Prostate gland (tissue), 2 donors: ENCODE data around the gene TSPAN7. TPM values are rescaled to one million over a fixed set of nuclear protein-coding genes. Genes with fewer than 3 reads are reported as not detected.

Experiments used
- DNase-seq: peaks from one replicate; pipeline ENCODE4 v3.0.0-alpha.2; 2019; ENCODE audit warnings: low spot score
- H3K27ac ChIP-seq, 2 donors: fragments of 200-600 bp; sonication (generic); 2 replicates each; pipeline ENCODE4 v1.5.1; 2017 to 2019
- H3K27me3 ChIP-seq: fragments of 200-600 bp; sonication (generic); replicated peaks from 2 replicates; pipeline ENCODE4 v1.5.1; 2019; ENCODE audit not compliant: insufficient read depth
- H3K36me3 ChIP-seq, 2 donors: fragments of 200-600 bp; sonication (generic); 1 replicate in 1 of 2; 2 replicates in 1 of 2; pipeline versions ENCODE4 v1.5.1 to v1.8.1; 2017 to 2019
- H3K4me1 ChIP-seq: fragments of 200-600 bp; sonication (generic); replicated peaks from 2 replicates; pipeline ENCODE4 v1.5.1; 2019
- H3K4me3 ChIP-seq, 2 donors: fragments of 200-600 bp; sonication (generic); 2 replicates each; pipeline ENCODE4 v1.5.1; 2017 to 2019
- H3K9me3 ChIP-seq: fragments of 200-600 bp; sonication (generic); 2 replicates; pipeline ENCODE4 v1.5.1; 2017
- POLR2A ChIP-seq: fragments of 450-650 bp; IDR thresholded peaks from one replicate; pipeline ENCODE4 v1.6.1; 2016; ENCODE audit warnings: antibody characterized with exemption, mild to moderate bottlenecking
- POLR2AphosphoS5 ChIP-seq: sonication (generic); formaldehyde crosslinking; IDR thresholded peaks from one replicate; pipeline ENCODE4 v1.6.1; 2017; ENCODE audit warnings: antibody characterized with exemption
- WGBS: methylation state at CpG from one replicate; pipeline ENCODE4 v1.1.5; 2018; 5-methylcytosine and 5-hydroxymethylcytosine counted together
- intact Hi-C: fragments of 100-400 bp; cut with DNase I; formaldehyde crosslinking; loops from one replicate; pipeline ENCODE4 v1.14.2; 2022
- total RNA-seq, 2 donors: library from RNA; depleted of rRNA; stranded (reverse); fragments of >200 nt; gene quantifications; one replicate each; pipeline ENCODE4 v1.1.0, GENCODE V29; 2016
- TF ChIP-seq, protein P1 (sequence below), 4 experiments: fragments of 200-600 bp in 2 of 4; fragments of 450-650 bp in 2 of 4; sonication (generic) in 2 of 4; IDR thresholded peaks; 1 replicate in 3 of 4; 2 replicates in 1 of 4; pipeline ENCODE4 v1.5.1; 2016 to 2019; ENCODE audit warnings: antibody characterized with exemption in 4 of 4, mild to moderate bottlenecking in 2 of 4, moderate library complexity in 2 of 4

TSPAN7 gene
- total RNA-seq, 2 donors from 2014 or later: 11.4 to 16.4 TPM

DNA sequence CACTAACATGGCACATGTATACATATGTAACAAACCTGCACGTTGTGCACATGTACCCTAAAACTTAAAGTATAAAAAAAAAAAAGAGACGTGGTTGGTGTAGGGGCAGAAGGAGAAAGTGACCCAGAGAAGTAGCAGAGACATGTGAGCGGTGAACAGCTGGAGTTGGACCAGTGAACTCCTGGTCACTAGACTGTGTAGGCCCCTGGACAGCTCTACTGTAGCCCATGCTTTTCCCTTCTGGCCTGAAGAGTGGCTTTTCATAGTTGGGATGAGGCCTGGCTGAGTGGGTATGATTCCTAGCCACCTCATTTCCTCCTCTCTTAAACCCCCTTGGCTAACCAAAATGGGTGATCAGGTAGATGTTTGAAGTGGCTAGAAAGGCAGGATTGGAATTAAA lies 16.4 kb downstream of the TSPAN7 start:
- no peak for TF ChIP-seq POLR2AphosphoS5
- TF ChIP-seq POLR2A: no peak
- TF ChIP-seq, protein P1, sequence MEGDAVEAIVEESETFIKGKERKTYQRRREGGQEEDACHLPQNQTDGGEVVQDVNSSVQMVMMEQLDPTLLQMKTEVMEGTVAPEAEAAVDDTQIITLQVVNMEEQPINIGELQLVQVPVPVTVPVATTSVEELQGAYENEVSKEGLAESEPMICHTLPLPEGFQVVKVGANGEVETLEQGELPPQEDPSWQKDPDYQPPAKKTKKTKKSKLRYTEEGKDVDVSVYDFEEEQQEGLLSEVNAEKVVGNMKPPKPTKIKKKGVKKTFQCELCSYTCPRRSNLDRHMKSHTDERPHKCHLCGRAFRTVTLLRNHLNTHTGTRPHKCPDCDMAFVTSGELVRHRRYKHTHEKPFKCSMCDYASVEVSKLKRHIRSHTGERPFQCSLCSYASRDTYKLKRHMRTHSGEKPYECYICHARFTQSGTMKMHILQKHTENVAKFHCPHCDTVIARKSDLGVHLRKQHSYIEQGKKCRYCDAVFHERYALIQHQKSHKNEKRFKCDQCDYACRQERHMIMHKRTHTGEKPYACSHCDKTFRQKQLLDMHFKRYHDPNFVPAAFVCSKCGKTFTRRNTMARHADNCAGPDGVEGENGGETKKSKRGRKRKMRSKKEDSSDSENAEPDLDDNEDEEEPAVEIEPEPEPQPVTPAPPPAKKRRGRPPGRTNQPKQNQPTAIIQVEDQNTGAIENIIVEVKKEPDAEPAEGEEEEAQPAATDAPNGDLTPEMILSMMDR (IDR thresholded peaks at IDR 0.05): no peak
- intact Hi-C loops: no loop called here
- H3K4me1 ChIP-seq: no peaks in the 10 kb centered on the region
- no peaks in the 10 kb centered on the region for H3K27me3 ChIP-seq
- no peak overlapping the region for H3K4me3 ChIP-seq
- H3K36me3 ChIP-seq: no peaks in the 10 kb centered on the region
- no peak for DNase-seq
- 93% methylated on average over 3 of the region's 3 CpGs for WGBS
- H3K27ac ChIP-seq: no peak overlapping the region
- no peaks in the 10 kb centered on the region for H3K9me3 ChIP-seq

DNA sequence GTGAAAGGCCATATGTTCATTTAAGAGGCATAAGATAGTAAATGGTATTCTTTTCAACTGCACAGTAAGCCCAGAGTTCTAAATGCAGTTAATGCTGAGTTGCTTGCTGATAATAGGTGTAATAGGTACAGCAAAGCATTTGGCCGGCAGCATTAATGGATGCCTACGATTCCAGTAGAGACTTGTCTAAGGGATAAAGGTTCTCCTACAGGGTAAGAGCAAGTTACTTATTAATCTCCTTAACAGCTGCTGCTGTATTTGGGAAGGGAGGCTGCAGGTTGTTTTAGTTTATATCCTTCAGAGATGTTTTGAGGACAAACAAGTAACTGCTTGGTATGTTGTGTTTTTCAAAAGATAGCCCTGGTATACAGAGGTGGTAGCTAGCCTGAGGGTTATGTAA lies 16.8 kb downstream of the TSPAN7 start:
- Histone ChIP-seq H3K27me3 (no peaks in the 10 kb centered on the region), H3K27ac (no peak overlapping the region), H3K4me1 (no peaks in the 10 kb centered on the region), H3K9me3 (no peaks in the 10 kb centered on the region), H3K36me3 (no peaks in the 10 kb centered on the region), H3K4me3 (no peak overlapping the region)
- WGBS: 79% methylated on average over 2 of the region's 2 CpGs
- peak; percentile 4 for DNase-seq
- TF ChIP-seq, protein P1 (IDR thresholded peaks at IDR 0.05): no peak
- no peak for TF ChIP-seq POLR2AphosphoS5
- TF ChIP-seq POLR2A: no peak
- intact Hi-C loops: no loop called here

DNA sequence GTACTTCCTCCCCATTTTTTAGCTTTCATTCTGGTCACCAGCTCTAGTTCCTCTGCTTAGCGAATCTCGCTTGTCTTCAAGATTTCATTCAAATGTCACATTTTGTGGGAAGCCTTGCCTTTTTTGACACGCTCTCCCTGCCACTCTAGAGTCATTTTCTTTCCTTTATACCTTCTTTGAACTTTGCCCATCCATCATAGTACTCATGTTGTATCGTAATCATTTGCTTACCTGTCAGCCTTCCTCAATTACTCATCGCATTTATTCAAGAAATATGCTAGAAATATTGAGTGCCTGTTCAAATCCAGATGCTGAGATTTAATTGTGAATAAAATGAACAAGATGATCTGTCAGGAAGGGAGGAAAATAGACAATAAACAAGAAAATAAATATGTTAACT lies 21.8 kb downstream of the TSPAN7 start:
- no peak overlapping the region for H3K4me3 ChIP-seq
- no peak for DNase-seq
- no peak overlapping the region for H3K27ac ChIP-seq
- intact Hi-C loops: no loop called here
- H3K27me3 ChIP-seq: no peaks in the 10 kb centered on the region
- H3K9me3 ChIP-seq: no peaks in the 10 kb centered on the region
- H3K4me1 ChIP-seq: no peaks in the 10 kb centered on the region
- H3K36me3 ChIP-seq: no peaks in the 10 kb centered on the region
- WGBS: 95% methylated on average over 5 of the region's 5 CpGs
- no peak for TF ChIP-seq POLR2A
- TF ChIP-seq, protein P1 (IDR thresholded peaks at IDR 0.05): no peak
- TF ChIP-seq POLR2AphosphoS5: no peak

DNA sequence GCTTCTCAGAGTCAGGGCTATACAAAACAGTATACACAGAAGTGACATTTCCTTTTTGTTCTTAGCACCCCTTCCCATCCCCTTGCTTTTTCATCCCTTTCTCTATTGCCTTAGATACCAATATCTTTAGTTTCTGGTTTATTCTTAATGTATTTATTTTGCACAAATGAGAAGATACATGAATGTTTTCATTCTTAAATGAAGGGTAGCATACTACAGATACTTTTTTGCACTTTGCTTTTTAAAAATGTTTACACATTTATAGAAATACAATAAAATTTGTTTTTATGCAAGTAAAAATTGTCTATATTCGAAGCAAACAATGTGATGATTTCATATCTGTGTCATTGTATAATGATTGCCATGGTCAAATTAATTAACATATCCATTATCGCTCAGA lies 33.1 kb downstream of the TSPAN7 start:
- Histone ChIP-seq H3K36me3 (no peaks in the 10 kb centered on the region), H3K4me1 (no peaks in the 10 kb centered on the region), H3K4me3 (no peak overlapping the region), H3K27me3 (no peaks in the 10 kb centered on the region), H3K9me3 (no peaks in the 10 kb centered on the region), H3K27ac (no peak overlapping the region)
- intact Hi-C loops: no loop called here
- no peak for TF ChIP-seq POLR2AphosphoS5
- no peak for TF ChIP-seq POLR2A
- TF ChIP-seq, protein P1 (IDR thresholded peaks at IDR 0.05): no peak
- no peak for DNase-seq
- 93% methylated on average over 2 of the region's 2 CpGs for WGBS

DNA sequence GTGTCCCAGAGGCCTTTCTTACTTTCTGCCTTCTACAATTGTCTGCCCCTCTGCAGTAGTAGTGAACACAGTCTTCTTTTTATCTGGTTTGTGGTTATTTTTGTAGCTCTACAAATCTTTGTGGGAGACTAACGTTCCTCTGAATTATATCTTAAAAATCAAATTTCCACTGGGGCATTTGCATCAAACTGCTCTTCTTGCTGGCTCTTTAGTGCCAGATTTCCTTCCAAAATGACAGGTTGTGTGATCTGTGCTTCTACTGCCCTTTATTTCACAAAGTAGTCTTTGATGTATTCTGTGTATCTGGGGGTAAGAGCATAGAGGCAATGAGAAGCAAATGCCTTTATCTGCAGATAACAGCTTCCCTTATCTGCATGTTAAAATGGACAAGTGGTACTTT lies 34.5 kb downstream of the TSPAN7 start:
- 57% methylated on average over 1 of the region's 1 CpG for WGBS
- no peaks in the 10 kb centered on the region for H3K36me3 ChIP-seq
- TF ChIP-seq, protein P1 (IDR thresholded peaks at IDR 0.05): no peak
- TF ChIP-seq POLR2AphosphoS5 (no peak), POLR2A (no peak)

More for the DNA sequence above, 34.5 kb downstream of the TSPAN7 start:
- no peaks in the 10 kb centered on the region for H3K9me3 ChIP-seq
- no peaks in the 10 kb centered on the region for H3K4me1 ChIP-seq
- H3K4me3 ChIP-seq: no peak overlapping the region
- no peaks in the 10 kb centered on the region for H3K27me3 ChIP-seq
- intact Hi-C loops: no loop called here
- H3K27ac ChIP-seq: no peak overlapping the region
- no peak for DNase-seq
